DND-41 (cell line): ENCODE data around the gene OGDH.

Experiments used
- ATAC-seq: fragments of 200-7000 bp; cut with Tn5 transposase; 3 replicates; pipeline ENCODE4 v1.9.1; 2021; ENCODE audit warnings: low read depth; ENCODE audit not compliant: insufficient read depth
- DNase-seq: peaks from one replicate; pipeline ENCODE4 v3.0.0-alpha.2; 2020
- H2AFZ ChIP-seq: 2 replicates; pipeline ENCODE4 v1.6.0; 2012; ENCODE audit warnings: low read depth, low read length
- H3K27ac ChIP-seq: 2 replicates; pipeline ENCODE4 v1.5.1; 2012; ENCODE audit warnings: low read length, inconsistent platforms
- H3K27me3 ChIP-seq: fragments of 200-600 bp; sonication (generic); 2 replicates; pipeline ENCODE4 v1.6.0; 2012; ENCODE audit warnings: low read length, mild to moderate bottlenecking, inconsistent platforms; ENCODE audit not compliant: insufficient read depth, poor library complexity
- H3K36me3 ChIP-seq: 2 replicates; pipeline ENCODE4 v1.5.1; 2012; ENCODE audit warnings: low read length, inconsistent platforms; ENCODE audit not compliant: insufficient read depth
- H3K4me1 ChIP-seq: 2 replicates; pipeline ENCODE4 v1.5.1; 2012; ENCODE audit warnings: mild to moderate bottlenecking, low read length; ENCODE audit not compliant: insufficient read depth
- H3K4me2 ChIP-seq: 2 replicates; pipeline ENCODE4 v1.6.0; 2012; ENCODE audit warnings: mild to moderate bottlenecking, moderate library complexity, low read length, inconsistent platforms; ENCODE audit not compliant: insufficient read depth
- H3K4me3 ChIP-seq, 2 experiments: fragments of 200-600 bp in 1 of 2; shearing (Covaris generic) in 1 of 2; 2 replicates each; pipeline ENCODE4 v1.5.1; 2012 to 2016; ENCODE audit warnings: inconsistent platforms in 2 of 2, low read length in 2 of 2, mild to moderate bottlenecking in 2 of 2, low read depth in 1 of 2, moderate library complexity in 1 of 2
- H3K79me2 ChIP-seq: 2 replicates; pipeline ENCODE4 v1.6.0; 2012; ENCODE audit warnings: low read length, inconsistent platforms; ENCODE audit not compliant: insufficient read depth
- H3K9ac ChIP-seq: 2 replicates; pipeline ENCODE4 v1.6.0; 2012; ENCODE audit warnings: low read depth, mild to moderate bottlenecking, inconsistent platforms, low read length, moderate library complexity
- H3K9me3 ChIP-seq: 2 replicates; pipeline ENCODE4 v1.5.1; 2012; ENCODE audit warnings: low read length, moderate library complexity, mild to moderate bottlenecking, inconsistent platforms; ENCODE audit not compliant: insufficient read depth, severe bottlenecking
- H4K20me1 ChIP-seq: 2 replicates; pipeline ENCODE4 v1.6.0; 2012; ENCODE audit warnings: low read length; ENCODE audit not compliant: insufficient read depth
- EZH2 ChIP-seq: IDR thresholded peaks from 3 replicates; pipeline ENCODE4 v1.6.1; 2012; ENCODE audit warnings: borderline replicate concordance, low read depth, mild to moderate bottlenecking, moderate library complexity, low read length, inconsistent platforms; ENCODE audit not compliant: severe bottlenecking
- TF ChIP-seq, protein P1 (sequence below): IDR thresholded peaks from 2 replicates; pipeline ENCODE4 v1.5.1; 2012; ENCODE audit warnings: borderline replicate concordance, low read length, moderate library complexity, mild to moderate bottlenecking; ENCODE audit not compliant: poor library complexity, severe bottlenecking; ENCODE audit errors: extremely low read depth

Gene OGDH

DNA sequence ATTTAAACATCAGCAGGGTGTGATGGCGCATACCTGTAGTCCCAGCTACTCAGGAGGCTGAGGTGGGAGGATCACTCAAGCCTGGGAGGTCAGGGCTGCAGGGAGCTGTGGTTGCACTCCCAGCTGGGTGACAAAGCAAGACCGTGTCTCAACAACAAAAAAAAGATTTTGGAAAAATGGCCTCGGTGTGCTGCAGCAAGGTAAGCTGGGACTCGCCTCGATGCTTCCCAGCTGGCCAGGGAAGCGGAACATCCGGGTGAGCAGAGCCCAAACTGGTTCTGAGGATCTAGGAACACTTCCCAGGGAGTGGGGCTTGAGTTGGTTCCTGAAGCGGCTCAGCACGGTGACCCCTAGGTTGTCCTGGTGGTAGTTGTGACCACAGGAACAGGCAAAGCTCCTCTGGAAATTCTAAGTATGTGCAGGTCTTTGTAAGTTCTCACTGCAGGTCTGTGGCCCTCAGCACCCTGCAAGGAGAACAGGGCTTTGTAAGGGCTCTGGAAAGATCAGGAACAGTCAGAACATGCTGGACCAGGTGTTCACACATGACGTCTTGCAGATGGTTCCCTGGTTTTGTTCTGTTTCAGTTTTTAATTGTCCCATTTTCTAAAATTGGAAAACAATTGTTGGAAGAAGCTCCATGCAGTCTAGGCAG is 103.6 kb downstream of the OGDH start:
- DNase-seq: no peak
- H3K79me2 ChIP-seq: no peaks in the 10 kb centered on the region
- peaks cover 32% of the 10 kb centered on the region for H3K36me3 ChIP-seq
- no peak overlapping the region for H3K27ac ChIP-seq
- H3K27me3 ChIP-seq: no peaks in the 10 kb centered on the region
- TF ChIP-seq, protein P1, sequence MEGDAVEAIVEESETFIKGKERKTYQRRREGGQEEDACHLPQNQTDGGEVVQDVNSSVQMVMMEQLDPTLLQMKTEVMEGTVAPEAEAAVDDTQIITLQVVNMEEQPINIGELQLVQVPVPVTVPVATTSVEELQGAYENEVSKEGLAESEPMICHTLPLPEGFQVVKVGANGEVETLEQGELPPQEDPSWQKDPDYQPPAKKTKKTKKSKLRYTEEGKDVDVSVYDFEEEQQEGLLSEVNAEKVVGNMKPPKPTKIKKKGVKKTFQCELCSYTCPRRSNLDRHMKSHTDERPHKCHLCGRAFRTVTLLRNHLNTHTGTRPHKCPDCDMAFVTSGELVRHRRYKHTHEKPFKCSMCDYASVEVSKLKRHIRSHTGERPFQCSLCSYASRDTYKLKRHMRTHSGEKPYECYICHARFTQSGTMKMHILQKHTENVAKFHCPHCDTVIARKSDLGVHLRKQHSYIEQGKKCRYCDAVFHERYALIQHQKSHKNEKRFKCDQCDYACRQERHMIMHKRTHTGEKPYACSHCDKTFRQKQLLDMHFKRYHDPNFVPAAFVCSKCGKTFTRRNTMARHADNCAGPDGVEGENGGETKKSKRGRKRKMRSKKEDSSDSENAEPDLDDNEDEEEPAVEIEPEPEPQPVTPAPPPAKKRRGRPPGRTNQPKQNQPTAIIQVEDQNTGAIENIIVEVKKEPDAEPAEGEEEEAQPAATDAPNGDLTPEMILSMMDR: no peak
- no peak for TF ChIP-seq EZH2
- H3K9ac ChIP-seq: no peak overlapping the region
- H4K20me1 ChIP-seq: no peaks in the 10 kb centered on the region
- ATAC-seq: no peak
- H3K4me3 ChIP-seq: no peak overlapping the region
- H2AFZ ChIP-seq: no peak overlapping the region
- no peaks in the 10 kb centered on the region for H3K4me1 ChIP-seq
- no peaks in the 10 kb centered on the region for H3K9me3 ChIP-seq
- H3K4me2 ChIP-seq: no peak overlapping the region

DNA sequence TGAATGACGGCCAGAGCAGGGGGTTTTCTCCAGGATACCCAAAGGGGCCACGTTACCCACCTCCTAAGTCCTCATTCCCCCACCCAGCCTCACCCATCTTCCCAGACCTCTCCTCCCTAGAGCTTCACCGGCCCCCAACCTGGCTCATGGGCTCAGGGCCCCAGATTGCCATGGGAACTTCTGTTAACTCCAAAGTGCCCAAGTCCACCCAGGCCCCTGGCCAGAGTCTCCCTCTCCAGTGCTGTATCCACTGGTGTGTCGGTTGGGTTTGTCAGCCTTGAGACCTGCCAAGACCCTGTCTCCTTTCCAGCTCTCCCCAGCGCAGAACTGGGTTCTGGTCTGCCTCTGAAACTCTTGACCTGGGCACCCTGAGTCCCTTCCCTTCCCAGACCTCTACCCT is 105.1 kb downstream of the OGDH start:
- ATAC-seq: no peak

DNA sequence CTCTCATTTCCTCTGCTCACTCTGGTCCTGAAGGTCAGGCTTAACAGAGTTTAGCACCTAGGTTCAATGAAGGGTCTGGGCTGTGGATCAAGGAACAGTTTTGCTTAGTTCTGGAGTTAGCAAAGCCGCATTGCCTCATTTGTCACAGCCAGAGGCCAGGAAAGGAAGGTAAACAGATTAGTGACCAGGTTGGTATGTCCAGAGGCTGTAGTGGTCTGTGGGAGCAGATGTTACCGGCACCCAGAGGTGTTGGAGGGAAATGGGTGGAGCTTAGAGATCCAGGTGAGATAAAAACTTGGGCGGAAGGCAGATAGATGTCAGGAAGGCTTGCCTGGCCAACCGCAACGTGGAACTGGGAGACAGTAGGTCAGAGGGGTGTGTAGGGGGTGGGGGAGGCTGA is 105.6 kb downstream of the OGDH start:
- H2AFZ ChIP-seq: no peak overlapping the region
- DNase-seq (no peak), ATAC-seq (peak; percentile 29; the same call in 1 of the 3 replicates)
- no peak overlapping the region for H3K9ac ChIP-seq
- H3K4me2 ChIP-seq: no peak overlapping the region
- H4K20me1 ChIP-seq: no peaks in the 10 kb centered on the region
- H3K4me1 ChIP-seq: no peaks in the 10 kb centered on the region
- H3K27me3 ChIP-seq: no peaks in the 10 kb centered on the region
- peaks cover 25% of the 10 kb centered on the region for H3K36me3 ChIP-seq
- no peak overlapping the region for H3K27ac ChIP-seq
- no peaks in the 10 kb centered on the region for H3K9me3 ChIP-seq
- TF ChIP-seq EZH2: no peak
- TF ChIP-seq, protein P1: no peak
- no peak overlapping the region for H3K4me3 ChIP-seq
- H3K79me2 ChIP-seq: no peaks in the 10 kb centered on the region

More for the DNA sequence above, 105.1 kb downstream of the OGDH start:
- no peak overlapping the region for H3K4me2 ChIP-seq
- peaks cover 29% of the 10 kb centered on the region for H3K36me3 ChIP-seq
- H3K27me3 ChIP-seq: no peaks in the 10 kb centered on the region
- H3K27ac ChIP-seq: no peak overlapping the region
- TF ChIP-seq EZH2: no peak
- TF ChIP-seq, protein P1: no peak
- no peak for DNase-seq
- no peaks in the 10 kb centered on the region for H4K20me1 ChIP-seq
- H3K4me3 ChIP-seq: no peak overlapping the region
- no peaks in the 10 kb centered on the region for H3K79me2 ChIP-seq
- no peaks in the 10 kb centered on the region for H3K4me1 ChIP-seq
- no peak overlapping the region for H2AFZ ChIP-seq
- H3K9me3 ChIP-seq: no peaks in the 10 kb centered on the region
- no peak overlapping the region for H3K9ac ChIP-seq
